ENCODE results near the gene SLC9C1. TPM values are rescaled to one million over a fixed set of nuclear protein-coding genes. Genes with fewer than 3 reads are reported as not detected.

Gene SLC9C1
- total RNA-seq, 2 experiments from 2014 or later = not detected

DNA sequence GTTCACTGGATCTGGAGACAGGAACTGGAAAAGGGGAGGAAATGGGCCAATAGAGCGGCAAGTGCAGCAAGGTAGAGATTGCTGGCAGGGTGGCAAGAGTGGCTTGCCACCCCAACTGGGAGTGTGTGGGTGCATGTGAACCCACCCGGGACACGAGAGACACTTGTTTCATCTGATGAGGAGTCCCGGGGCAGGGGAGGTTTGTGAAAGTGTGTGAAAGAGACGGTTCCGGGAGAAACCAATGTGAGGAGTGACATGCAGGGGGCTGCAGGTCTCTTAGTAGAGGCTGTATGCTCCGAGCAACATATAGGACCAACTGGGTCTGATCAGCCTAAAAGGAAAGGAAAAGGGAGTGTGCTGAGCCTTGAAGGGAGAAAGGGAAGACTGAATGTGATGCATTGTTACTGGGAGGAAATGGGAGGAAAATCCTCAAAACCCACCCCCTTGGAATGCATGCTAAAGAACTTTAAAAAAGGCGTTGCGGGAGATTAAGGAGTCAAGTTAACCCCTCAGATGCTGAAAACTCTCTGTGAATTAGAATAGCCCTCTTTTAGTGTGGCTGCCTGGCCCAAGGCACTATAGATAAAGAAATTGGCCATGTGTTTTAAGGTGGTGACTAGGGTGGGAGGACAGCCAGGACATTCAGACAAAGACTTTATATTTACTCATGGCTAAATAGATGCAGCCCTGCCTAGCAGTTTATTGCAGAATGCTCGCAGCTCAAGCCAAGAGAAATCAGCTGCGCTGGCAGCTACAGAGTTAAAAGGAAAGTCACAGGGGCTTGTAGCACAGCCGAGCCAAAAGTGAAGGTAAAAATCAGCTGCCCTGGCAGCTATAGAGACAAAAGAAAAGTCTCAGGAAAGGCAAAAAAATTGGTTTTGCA is 9.1 kb upstream of the SLC9C1 start:
- Mint-ChIP-seq H3K27ac (no peak overlapping the region), H3K9me3 (no peaks in the 10 kb centered on the region), H3K4me3 (no peak overlapping the region), H3K27me3 (no peaks in the 10 kb centered on the region), H3K36me3 (ENCODE audit: low read depth) (no peaks in the 10 kb centered on the region), H3K4me1 (ENCODE audit: low read depth) (peaks cover 8% of the 10 kb centered on the region)
- ATAC-seq (peak; percentile 69), DNase-seq (peak; percentile 28)
- intact Hi-C loops (cut with micrococcal nuclease) = no loop called here
- ChIA-PET CTCF (interaction anchor here (0.7 to 5.8 kb wide), 9 partner anchors 10 to 228 kb away, joined by 3 to 66 read pairs (median 6); partner anchors contain the start of genes CD200 and SLC9C1), POLR2A (interaction anchor here (1.1 to 1.2 kb wide), 3 partner anchors 10 to 31 kb away, joined by 3 to 4 read pairs (median 3); no protein-coding TSS in a partner anchor)
- TF ChIP-seq, protein P1, sequence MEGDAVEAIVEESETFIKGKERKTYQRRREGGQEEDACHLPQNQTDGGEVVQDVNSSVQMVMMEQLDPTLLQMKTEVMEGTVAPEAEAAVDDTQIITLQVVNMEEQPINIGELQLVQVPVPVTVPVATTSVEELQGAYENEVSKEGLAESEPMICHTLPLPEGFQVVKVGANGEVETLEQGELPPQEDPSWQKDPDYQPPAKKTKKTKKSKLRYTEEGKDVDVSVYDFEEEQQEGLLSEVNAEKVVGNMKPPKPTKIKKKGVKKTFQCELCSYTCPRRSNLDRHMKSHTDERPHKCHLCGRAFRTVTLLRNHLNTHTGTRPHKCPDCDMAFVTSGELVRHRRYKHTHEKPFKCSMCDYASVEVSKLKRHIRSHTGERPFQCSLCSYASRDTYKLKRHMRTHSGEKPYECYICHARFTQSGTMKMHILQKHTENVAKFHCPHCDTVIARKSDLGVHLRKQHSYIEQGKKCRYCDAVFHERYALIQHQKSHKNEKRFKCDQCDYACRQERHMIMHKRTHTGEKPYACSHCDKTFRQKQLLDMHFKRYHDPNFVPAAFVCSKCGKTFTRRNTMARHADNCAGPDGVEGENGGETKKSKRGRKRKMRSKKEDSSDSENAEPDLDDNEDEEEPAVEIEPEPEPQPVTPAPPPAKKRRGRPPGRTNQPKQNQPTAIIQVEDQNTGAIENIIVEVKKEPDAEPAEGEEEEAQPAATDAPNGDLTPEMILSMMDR (IDR thresholded peaks at IDR 0.05) = no peak

DNA sequence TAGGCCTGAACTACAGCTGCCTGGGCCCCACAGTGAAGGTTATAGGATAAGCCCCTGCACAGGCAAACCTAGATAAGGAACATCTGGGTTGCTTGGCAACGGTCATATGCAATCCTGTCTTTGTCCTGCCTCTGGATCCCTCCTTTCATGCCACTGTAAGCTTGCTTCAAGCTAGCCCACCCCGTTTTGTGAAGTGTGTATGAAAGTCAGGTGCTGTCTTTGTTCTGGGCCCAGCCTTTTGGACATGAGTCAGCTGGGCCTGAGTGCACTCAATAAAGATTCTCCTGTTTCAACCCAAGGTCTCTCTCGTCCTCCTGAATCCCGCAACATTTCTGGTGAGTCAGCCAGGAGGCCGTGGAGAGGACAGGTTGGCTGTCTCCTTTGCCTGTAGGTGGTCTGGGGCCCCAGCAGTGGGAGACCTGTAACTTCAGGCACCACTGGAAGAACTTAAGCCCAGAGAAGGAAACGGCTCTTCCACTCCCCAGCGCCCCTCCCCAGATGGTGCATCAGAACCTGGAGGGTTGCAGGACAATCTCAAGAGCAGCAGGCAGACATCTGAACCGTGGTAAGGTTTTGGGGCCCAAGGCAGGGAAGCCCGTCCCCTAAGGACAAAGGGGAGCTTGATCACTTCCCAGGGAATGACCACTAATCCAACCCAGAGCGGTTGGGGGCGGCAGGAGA is 8.3 kb upstream of the SLC9C1 start:
- CTCF ChIA-PET = interaction anchor here (5.8 kb wide), 1 partner anchor 9 kb away, joined by 66 read pairs; the partner anchor contains the start of gene SLC9C1
- Mint-ChIP-seq H3K9me3 (no peaks in the 10 kb centered on the region), H3K27me3 (no peaks in the 10 kb centered on the region), H3K36me3 (ENCODE audit: low read depth) (no peaks in the 10 kb centered on the region), H3K4me3 (no peak overlapping the region), H3K4me1 (ENCODE audit: low read depth) (peaks cover 15% of the 10 kb centered on the region), H3K27ac (no peak overlapping the region)
- intact Hi-C loops (cut with micrococcal nuclease) = no loop called here
- TF ChIP-seq, protein P1 (IDR thresholded peaks at IDR 0.05) = no peak
- ATAC-seq (no peak), DNase-seq (no peak)
- POLR2A ChIA-PET = no interaction called here

DNA sequence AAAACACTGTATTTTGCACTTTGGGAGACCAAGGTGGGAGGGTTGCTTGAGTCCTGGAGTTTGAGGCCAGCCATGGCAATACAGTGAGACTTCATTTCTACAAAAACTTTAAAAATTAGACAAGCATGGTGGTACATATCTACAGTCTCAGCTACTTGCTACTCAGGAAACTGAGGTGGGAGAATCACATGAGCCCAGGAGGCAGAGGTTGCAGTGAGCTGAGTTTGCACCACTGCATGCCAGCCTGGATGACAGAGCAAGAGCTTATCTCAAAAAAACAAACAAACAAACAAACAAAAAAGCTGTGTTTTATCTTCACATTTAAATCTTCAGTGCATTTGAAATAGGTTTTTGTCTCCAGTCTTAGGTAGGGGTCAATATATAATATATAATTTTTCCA is 4.8 kb upstream of the SLC9C1 start:
- H3K4me1 Mint-ChIP-seq (ENCODE audit: low read depth) = peaks cover 21% of the 10 kb centered on the region
- POLR2A ChIA-PET = interaction anchor here (1.1 kb wide), 1 partner anchor 219 kb away, joined by 3 read pairs; no protein-coding TSS in a partner anchor
- TF ChIP-seq, protein P1 (IDR thresholded peaks at IDR 0.05) = no peak
- CTCF ChIA-PET = interaction anchor here (0.8 to 1.9 kb wide), 3 partner anchors 28 to 309 kb away, joined by 3 to 8 read pairs (median 3); no protein-coding TSS in a partner anchor
- H3K27me3 Mint-ChIP-seq = no peaks in the 10 kb centered on the region
- intact Hi-C loops (cut with micrococcal nuclease) = loop anchor here (10.0 kb wide), 1 partner anchor 164 kb away; the partner anchor contains the start of gene GCSAM
- H3K27ac Mint-ChIP-seq = no peak overlapping the region
- H3K36me3 Mint-ChIP-seq (ENCODE audit: low read depth) = no peaks in the 10 kb centered on the region
- DNase-seq (no peak), ATAC-seq (no peak)
- no peak overlapping the region for H3K4me3 Mint-ChIP-seq
- H3K9me3 Mint-ChIP-seq = no peaks in the 10 kb centered on the region

DNA sequence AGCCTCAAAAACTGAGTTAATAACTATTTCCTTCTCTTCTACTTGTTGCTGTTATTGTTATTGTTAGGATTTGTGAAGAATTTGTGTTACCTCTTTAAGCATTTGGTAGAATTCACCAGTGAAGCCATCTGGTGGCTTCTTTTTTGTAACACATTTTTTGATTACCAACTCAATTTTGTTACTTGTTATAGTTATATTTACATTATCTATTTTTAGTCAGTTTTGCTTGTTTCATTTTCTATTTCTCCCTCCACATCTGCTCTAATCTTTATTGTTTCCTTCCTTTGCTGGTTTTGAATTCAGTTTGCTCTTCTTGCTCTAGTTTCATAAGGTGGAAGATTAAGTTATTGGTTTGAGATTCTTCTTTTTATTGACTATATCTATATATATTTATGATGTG is 3.7 kb upstream of the SLC9C1 start:
- TF ChIP-seq, protein P1 (IDR thresholded peaks at IDR 0.05) = no peak
- CTCF ChIA-PET = interaction anchor here (1.1 to 1.3 kb wide), 3 partner anchors 22 to 164 kb away, joined by 3 to 4 read pairs (median 3); partner anchors contain the start of gene CD200
- H3K4me1 Mint-ChIP-seq (ENCODE audit: low read depth) = peaks cover 25% of the 10 kb centered on the region
- ATAC-seq (no peak), DNase-seq (no peak)
- POLR2A ChIA-PET = no interaction called here
- peak overlapping the region; percentile 78 for H3K27ac Mint-ChIP-seq
- no peaks in the 10 kb centered on the region for H3K36me3 Mint-ChIP-seq (ENCODE audit: low read depth)
- intact Hi-C loops (cut with micrococcal nuclease) = loop anchor here (10.0 kb wide), 1 partner anchor 163 kb away; the partner anchor contains the start of gene GCSAM
- H3K27me3 Mint-ChIP-seq = no peaks in the 10 kb centered on the region
- no peaks in the 10 kb centered on the region for H3K9me3 Mint-ChIP-seq
- H3K4me3 Mint-ChIP-seq = peak overlapping the region; percentile 46

All from activated CD8-positive, alpha-beta T cell treated with anti-CD3 and anti-CD28 coated beads for 36 hours (primary cell).